ENCODE results near the gene FRMD4A.
"Not testable (repeated sequence)": the region's sequence is repeated elsewhere in the genome, so short reads cannot be mapped to it uniquely, and the experiment has no call there.

The FRMD4A gene

GRCh38 chr10:14047431-14047830 is 283.3 kb downstream of the FRMD4A start:
- no peak overlapping the region for H3K4me3 ChIP-seq (replicated peaks; ENCODE audit: insufficient read depth, low read length)
- no peak overlapping the region for H3K27ac ChIP-seq (replicated peaks)
- H3K27me3 ChIP-seq (ENCODE audit: insufficient read depth, poor library complexity, severe bottlenecking): no peaks in the 10 kb centered on the region
- TF ChIP-seq CTCF (IDR thresholded peaks at IDR 0.05; ENCODE audit: insufficient read depth, low read length) (no peak), SPI1 (IDR thresholded peaks at IDR 0.05; ENCODE audit: borderline replicate concordance, low read depth) (no peak)
- no peak for DNase-seq (ENCODE audit: low read depth in 1 of 2, low spot score in 1 of 2)

- not testable (repeated sequence) for H3K4me3 ChIP-seq (replicated peaks; ENCODE audit: insufficient read depth, low read length); H3K27ac ChIP-seq (replicated peaks); DNase-seq (ENCODE audit: low read depth in 1 of 2, low spot score in 1 of 2); H3K27me3 ChIP-seq (ENCODE audit: insufficient read depth, poor library complexity, severe bottlenecking)
Measured at GRCh38 chr10:14042051-14042450, 288.7 kb downstream of the FRMD4A start.

- H3K4me3 ChIP-seq (replicated peaks; ENCODE audit: insufficient read depth, low read length): no peak overlapping the region
- DNase-seq (ENCODE audit: low read depth in 1 of 2, low spot score in 1 of 2): no peak
- H3K27me3 ChIP-seq (ENCODE audit: insufficient read depth, poor library complexity, severe bottlenecking): no peaks in the 10 kb centered on the region
- TF ChIP-seq GABPA (IDR thresholded peaks at IDR 0.05; ENCODE audit: low read depth): no peak
- no peak for TF ChIP-seq CTCF (IDR thresholded peaks at IDR 0.05; ENCODE audit: insufficient read depth, low read length)
- TF ChIP-seq REST (IDR thresholded peaks at IDR 0.05; ENCODE audit: insufficient replicate concordance, low read depth): no peak
- no peak overlapping the region for H3K27ac ChIP-seq (replicated peaks)
Measured at GRCh38 chr10:14040787-14041631, 289.7 kb downstream of the FRMD4A start.

- DNase-seq (ENCODE audit: low read depth in 1 of 2, low spot score in 1 of 2): no peak
- no peak for TF ChIP-seq CTCF (IDR thresholded peaks at IDR 0.05; ENCODE audit: insufficient read depth, low read length)
- no peak for TF ChIP-seq GABPA (IDR thresholded peaks at IDR 0.05; ENCODE audit: low read depth)
- TF ChIP-seq REST (IDR thresholded peaks at IDR 0.05; ENCODE audit: insufficient replicate concordance, low read depth): no peak
- no peak for TF ChIP-seq POLR2AphosphoS5 (IDR thresholded peaks at IDR 0.05; ENCODE audit: low read depth)
- TF ChIP-seq SPI1 (IDR thresholded peaks at IDR 0.05; ENCODE audit: borderline replicate concordance, low read depth): no peak
- Histone ChIP-seq H3K4me3 (replicated peaks; ENCODE audit: insufficient read depth, low read length) (no peak overlapping the region), H3K27ac (replicated peaks) (no peak overlapping the region), H3K27me3 (ENCODE audit: insufficient read depth, poor library complexity, severe bottlenecking) (no peaks in the 10 kb centered on the region)
Measured at GRCh38 chr10:14039968-14040668, 290.6 kb downstream of the FRMD4A start.

All from HL-60 (cell line).